ENCODE data around the gene TTC7B. TPM values are rescaled to one million over a fixed set of nuclear protein-coding genes. Genes with fewer than 3 reads are reported as not detected.

TTC7B gene
- total and polyA plus RNA-seq, 10 of the 15 experiments (the other 5 are each of a cell fraction or from before 2014, with no cell fraction given): under 0.01 to 1.1 (median 0.26) TPM; not detected in 2

- Histone ChIP-seq H3K27me3 (replicated peaks in 1 of 2; ENCODE audit: control insufficient read depth in 2 of 2, insufficient read depth in 2 of 2, low read length in 1 of 2) (no peaks in the 10 kb centered on the region), H3K36me3 (ENCODE audit: control insufficient read depth in 2 of 2, insufficient read depth in 2 of 2, low read length in 1 of 2) (no peaks in the 10 kb centered on the region), H3K4me3 (no peak overlapping the region), H3K27ac (ENCODE audit: control insufficient read depth, insufficient read depth) (no peak overlapping the region), H3K9ac (ENCODE audit: control insufficient read depth, insufficient read depth, low read length) (no peak overlapping the region), H3K4me2 (ENCODE audit: control insufficient read depth, insufficient read depth) (no peak overlapping the region), H3K4me1 (ENCODE audit: control insufficient read depth, insufficient read depth, low read length) (no peaks in the 10 kb centered on the region), H4K20me1 (ENCODE audit: control insufficient read depth, insufficient read depth) (no peaks in the 10 kb centered on the region), H3K9me3 (replicated peaks; ENCODE audit: control insufficient read depth, insufficient read depth, low read length) (peaks cover under 1% of the 10 kb centered on the region; the same call in 1 of the 3 replicates), H3K79me2 (ENCODE audit: control insufficient read depth, insufficient read depth, low read length) (no peaks in the 10 kb centered on the region), H2AFZ (ENCODE audit: control insufficient read depth, low read depth, low read length) (no peak overlapping the region)
- ChIA-PET CTCF (no interaction called here), POLR2A (no interaction called here), SMC1A (ENCODE audit: uncharacterized antibody, unreplicated experiment) (no interaction called here), RAD21 (ENCODE audit: unreplicated experiment) (no interaction called here)
- intact Hi-C loops (cut with micrococcal nuclease; ENCODE audit: unreplicated experiment): no loop called here
- no peak for ATAC-seq
- WGBS (ENCODE audit: insufficient coverage, insufficient replicate concordance, low lambda C conversion rate, missing lambda C conversion rate): 48% methylated on average over 18 of the region's 18 CpGs
- no peak for FAIRE-seq
- in situ Hi-C loops (cut with MboI): no loop called here
- TF ChIP-seq EED (IDR thresholded peaks at IDR 0.05; ENCODE audit: low read depth) (no peak), POLR2A (IDR thresholded peaks at IDR 0.05; ENCODE audit: low read depth, low read length) (no peak), NFXL1 (IDR thresholded peaks at IDR 0.05; ENCODE audit: borderline replicate concordance) (no peak), ASH2L (IDR thresholded peaks at IDR 0.05; ENCODE audit: borderline replicate concordance, low read depth) (no peak)
- BruUV-seq (replicated peaks): no TSS peak
- no peak for DNase-seq (ENCODE audit: low read depth, low spot score)
Observed at GRCh38 chr14:90521930-90522483, 294.2 kb downstream of the TTC7B start.

GRCh38 chr14:90521084-90521929 is 294.9 kb downstream of the TTC7B start:
- Histone ChIP-seq H3K36me3 (ENCODE audit: control insufficient read depth in 2 of 2, insufficient read depth in 2 of 2, low read length in 1 of 2) (no peaks in the 10 kb centered on the region), H4K20me1 (ENCODE audit: control insufficient read depth, insufficient read depth) (no peaks in the 10 kb centered on the region), H3K79me2 (ENCODE audit: control insufficient read depth, insufficient read depth, low read length) (no peaks in the 10 kb centered on the region), H3K4me3 (no peak overlapping the region), H2AFZ (ENCODE audit: control insufficient read depth, low read depth, low read length) (no peak overlapping the region), H3K4me1 (ENCODE audit: control insufficient read depth, insufficient read depth, low read length) (no peaks in the 10 kb centered on the region), H3K9me3 (replicated peaks; ENCODE audit: control insufficient read depth, insufficient read depth, low read length) (no peaks in the 10 kb centered on the region; the same call in 2 of the 3 replicates), H3K9ac (ENCODE audit: control insufficient read depth, insufficient read depth, low read length) (no peak overlapping the region), H3K27me3 (replicated peaks in 1 of 2; ENCODE audit: control insufficient read depth in 2 of 2, insufficient read depth in 2 of 2, low read length in 1 of 2) (no peaks in the 10 kb centered on the region), H3K27ac (ENCODE audit: control insufficient read depth, insufficient read depth) (no peak overlapping the region), H3K4me2 (ENCODE audit: control insufficient read depth, insufficient read depth) (no peak overlapping the region)
- POLR2A ChIA-PET: no interaction called here
- in situ Hi-C loops (cut with MboI) (no loop called here), intact Hi-C loops (cut with micrococcal nuclease; ENCODE audit: unreplicated experiment) (no loop called here)
- DNase-seq (ENCODE audit: low read depth, low spot score) (no peak), FAIRE-seq (no peak), ATAC-seq (no peak)
- no TSS peak for BruUV-seq (replicated peaks)
- WGBS (ENCODE audit: insufficient coverage, insufficient replicate concordance, low lambda C conversion rate, missing lambda C conversion rate): 21% methylated on average over 16 of the region's 16 CpGs
- RAD21 ChIA-PET (ENCODE audit: unreplicated experiment): no interaction called here
- no peak for TF ChIP-seq SIN3A (IDR thresholded peaks at IDR 0.05; ENCODE audit: low read depth, low read length)
- TF ChIP-seq SMARCA5 (IDR thresholded peaks at IDR 0.05): no peak
- no peak for TF ChIP-seq TAF1 (IDR thresholded peaks at IDR 0.05; ENCODE audit: borderline replicate concordance, low read depth, low read length)
- no peak for TF ChIP-seq BACH1 (IDR thresholded peaks at IDR 0.05; ENCODE audit: borderline replicate concordance)
- no peak for TF ChIP-seq ZBTB11 (CRISPR knock-in tag; IDR thresholded peaks at IDR 0.05)
- no peak for TF ChIP-seq PKNOX1 (IDR thresholded peaks at IDR 0.05)
- TF ChIP-seq CREM (IDR thresholded peaks at IDR 0.05; ENCODE audit: low read depth): no peak
- CTCF ChIA-PET: no interaction called here
- SMC1A ChIA-PET (ENCODE audit: uncharacterized antibody, unreplicated experiment): no interaction called here
